ENCODE measurements around the gene NLRC5.

- TF ChIP-seq CTCF (IDR thresholded peaks at IDR 0.05) (no peak), EZH2 (IDR thresholded peaks at IDR 0.05) (no peak)
Measured at GRCh38 chr16:57125969-57126368, 136.6 kb downstream of the NLRC5 start.

Measured in neural progenitor cell (in vitro differentiated cells).